Stimulated activated CD4-positive, alpha-beta T cell treated with anti-CD3 and anti-CD28 coated beads, TNF-alpha, amount 100 ng/mL, for 24 hours (primary cell): ENCODE results near the gene CCDC188.
"Not testable (repeated sequence)": the region's sequence is repeated elsewhere in the genome, so short reads cannot be mapped to it uniquely, and the experiment has no call there.

Source experiments
- DNase-seq, 3 experiments: peaks; one replicate each; pipeline ENCODE4 v3.0.0-alpha.2; 2020; ENCODE audit warnings: low read depth in 3 of 3

The CCDC188 gene

GRCh38 chr22:20170170-20170569 lies 19.3 kb upstream of the CCDC188 start:
- DNase-seq, result no peak

GRCh38 chr22:20169253-20169822 lies 18.5 kb upstream of the CCDC188 start:
- DNase-seq, result no peak

GRCh38 chr22:20167643-20168322 lies 16.9 kb upstream of the CCDC188 start:
- DNase-seq, result no peak

DNA sequence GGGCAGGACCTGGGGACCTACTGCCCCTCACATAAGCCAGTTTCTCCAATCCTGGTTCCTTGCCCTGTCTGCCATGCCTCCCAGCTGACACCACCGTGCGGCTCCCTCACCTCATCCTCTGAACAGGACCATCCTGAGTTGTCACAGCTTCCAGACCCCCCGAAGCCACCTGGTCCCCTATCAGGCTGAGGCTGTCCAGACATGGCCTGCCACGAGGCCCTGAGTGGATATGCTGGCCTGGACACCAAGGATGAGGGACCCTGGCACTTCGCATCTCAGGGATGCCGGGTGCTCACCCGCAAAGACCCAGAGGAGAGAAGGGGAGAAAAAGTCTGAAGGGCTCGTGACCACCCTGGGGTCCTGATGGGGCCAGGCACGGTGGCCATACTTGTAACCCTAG lies 15.8 kb upstream of the CCDC188 start:
- DNase-seq, result no peak

GRCh38 chr22:20165913-20166312 lies 15.1 kb upstream of the CCDC188 start:
- DNase-seq, result no peak

DNA sequence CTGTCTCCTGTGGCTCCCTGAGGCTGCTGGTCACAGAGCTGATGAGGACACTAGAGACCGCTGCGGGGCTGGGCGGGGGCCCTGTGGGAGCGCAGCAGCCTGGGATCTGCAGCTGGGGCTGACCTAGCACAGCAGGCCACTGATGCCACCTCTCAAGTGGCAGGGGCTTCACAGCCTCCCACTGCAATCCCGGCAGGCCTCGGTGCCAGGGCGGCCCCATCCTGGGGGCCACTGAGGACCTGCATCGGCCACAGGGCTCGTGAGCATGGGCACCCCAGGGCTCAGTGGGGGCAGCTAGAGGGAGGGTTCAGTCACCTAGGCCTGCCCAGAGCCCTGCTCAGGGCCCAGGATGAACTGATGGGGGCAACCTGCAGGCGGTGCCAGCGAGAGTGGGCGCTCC lies 14.6 kb upstream of the CCDC188 start:
- DNase-seq, result no peak

DNA sequence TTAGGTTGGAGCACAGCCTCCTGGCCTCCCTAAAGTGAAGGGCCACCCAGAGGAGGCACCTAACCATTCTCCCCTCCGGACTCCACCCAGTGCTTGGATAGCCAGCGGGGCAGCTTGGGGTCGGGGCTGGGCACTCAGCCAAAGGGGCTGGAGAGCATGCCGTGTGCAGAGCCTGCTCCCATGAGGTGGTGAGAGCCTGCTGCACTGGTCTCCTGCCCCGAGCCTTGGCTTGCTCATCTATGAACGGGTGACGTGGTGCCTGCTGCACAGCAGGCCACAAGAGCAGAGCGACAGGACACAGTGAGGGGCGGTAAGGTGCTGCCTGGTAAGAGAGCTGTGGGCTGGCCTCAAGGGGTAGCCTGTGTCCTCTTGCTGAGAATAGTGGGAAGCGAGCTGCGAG lies 14.0 kb upstream of the CCDC188 start:
- no peak for DNase-seq

DNA sequence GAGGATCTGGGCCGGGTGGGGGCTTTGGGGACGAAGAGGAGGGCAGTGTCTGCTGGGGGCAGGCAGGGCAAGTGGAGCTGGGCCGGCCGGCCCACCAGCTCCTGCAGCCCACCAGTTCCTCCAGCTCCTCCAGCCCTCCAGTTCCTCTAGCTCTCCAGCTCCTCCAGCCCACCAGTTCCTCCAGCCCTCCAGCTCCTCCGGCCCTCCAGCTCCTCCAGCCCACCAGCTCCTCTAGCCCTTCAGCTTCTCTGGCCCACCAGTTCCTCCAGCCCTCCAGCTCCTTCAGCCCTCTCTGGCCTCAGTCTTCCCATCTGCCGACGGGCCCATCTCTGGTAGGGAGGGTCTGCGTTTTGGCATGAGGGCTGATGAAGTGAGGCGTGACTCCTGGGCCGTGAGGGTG lies 9.2 kb upstream of the CCDC188 start:
- DNase-seq, result no peak

DNA sequence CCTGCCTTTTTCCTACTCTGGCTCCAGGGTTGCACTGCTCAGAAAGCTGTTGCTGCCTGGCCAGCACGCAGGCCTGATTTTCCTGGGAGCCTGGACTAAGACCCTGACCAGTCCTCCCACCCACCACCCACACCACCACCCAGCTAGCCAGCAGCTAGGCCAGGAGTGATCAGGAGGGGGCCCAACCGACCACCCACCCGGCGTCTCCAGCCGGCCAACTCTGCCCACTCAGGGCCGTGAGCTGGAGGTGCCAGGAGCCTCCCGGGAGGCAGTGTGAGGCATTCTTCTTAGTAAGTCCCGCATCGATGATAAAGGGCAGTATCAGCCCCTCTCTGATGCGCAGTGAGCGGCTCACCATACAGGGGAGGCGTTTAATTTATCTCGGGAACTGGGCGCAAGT lies 8.7 kb upstream of the CCDC188 start:
- DNase-seq, result not testable (repeated sequence)

- DNase-seq, result no peak
These were observed 8.2 kb upstream of the CCDC188 start for GRCh38 chr22:20159076-20159475.

- DNase-seq, result no peak
These were observed 7.7 kb upstream of the CCDC188 start for GRCh38 chr22:20158391-20159036.

GRCh38 chr22:20157430-20158183 lies 6.8 kb upstream of the CCDC188 start:
- no peak for DNase-seq

DNA sequence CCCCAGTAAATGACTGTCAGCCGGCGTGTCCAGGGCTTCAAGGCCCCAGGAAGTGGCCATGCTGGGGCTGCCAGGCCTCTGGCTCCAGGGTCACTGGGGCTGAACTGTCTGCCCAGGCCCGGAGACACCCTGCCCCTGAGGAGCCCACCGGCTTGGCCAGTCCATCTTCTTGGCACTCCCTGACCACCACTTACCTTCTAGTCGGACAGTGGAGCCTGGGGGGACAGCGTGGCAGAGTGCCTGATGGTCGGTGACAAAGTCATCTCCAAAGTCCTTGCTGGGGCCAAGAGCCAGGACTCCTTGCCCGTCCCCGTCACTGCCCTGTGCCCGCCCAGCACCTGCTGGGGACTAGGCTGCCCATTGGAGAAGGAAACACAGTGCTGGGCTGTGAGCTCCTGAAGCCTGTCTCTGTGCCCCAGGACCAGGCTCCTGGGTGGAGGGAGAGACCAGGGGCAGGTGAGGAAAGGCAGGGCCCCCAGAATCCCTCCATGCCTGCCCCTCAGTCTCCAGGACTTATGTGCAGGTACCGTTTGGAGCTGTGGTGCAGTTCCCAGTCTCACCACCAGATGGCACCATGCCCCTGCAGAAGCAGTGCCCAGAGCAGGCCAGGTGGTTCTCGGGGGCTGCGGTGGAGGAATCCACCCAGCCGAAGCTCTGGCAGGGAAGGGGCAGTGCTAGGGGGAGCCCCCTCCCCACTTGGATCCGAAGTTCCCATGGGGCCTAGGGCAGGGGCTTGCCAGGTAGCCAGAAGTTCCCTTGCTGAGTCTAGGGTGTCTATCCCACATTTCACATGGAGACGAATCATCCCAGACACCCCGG lies 6.0 kb upstream of the CCDC188 start:
- DNase-seq, result peak; percentile 80 to 88 (median 81)

DNA sequence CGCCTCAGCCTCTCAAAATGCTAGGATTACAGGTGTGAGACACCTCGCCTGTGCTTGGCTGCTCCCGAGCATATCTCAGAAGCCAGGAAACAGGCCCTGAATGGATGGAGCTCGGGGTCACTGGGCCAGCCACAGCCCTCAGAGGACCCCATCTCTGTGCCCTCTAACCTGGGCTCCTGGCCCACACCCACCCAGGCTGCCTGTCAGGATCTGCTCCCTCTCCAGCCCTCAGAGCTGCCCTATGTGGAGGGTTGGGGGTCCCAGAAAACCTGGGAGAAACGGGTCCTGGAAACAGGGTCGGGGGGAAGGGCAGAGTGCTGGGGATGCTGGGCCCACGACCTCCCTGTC lies 5.2 kb upstream of the CCDC188 start:
- DNase-seq, result no peak

GRCh38 chr22:20155330-20156041 lies 4.6 kb upstream of the CCDC188 start:
- DNase-seq, result no peak

- DNase-seq, result no peak
These were observed 3.8 kb upstream of the CCDC188 start for GRCh38 chr22:20154602-20155187.

DNA sequence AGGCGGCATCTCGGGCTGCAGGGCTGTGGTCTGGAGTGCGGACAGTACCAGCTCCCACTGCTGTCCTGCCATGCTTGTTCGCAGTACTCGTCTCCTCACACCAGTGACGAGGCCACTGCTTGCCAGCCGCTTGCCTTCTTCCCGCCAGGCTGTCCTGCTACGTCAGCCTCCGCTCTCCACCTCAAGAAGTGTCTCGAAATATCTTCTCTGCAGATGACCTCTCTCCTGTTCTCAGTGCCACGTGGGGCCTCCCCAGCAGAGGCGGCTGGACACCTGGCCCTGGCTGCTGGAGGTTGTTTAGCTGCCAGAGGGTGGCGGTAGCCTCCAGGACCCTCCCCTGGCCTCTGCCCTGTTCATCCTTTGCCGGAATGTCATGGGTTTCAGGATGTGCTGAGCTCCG lies 3.1 kb upstream of the CCDC188 start:
- DNase-seq, result no peak

- DNase-seq, result no peak
These were observed 1.6 kb upstream of the CCDC188 start for GRCh38 chr22:20152464-20152890.

GRCh38 chr22:20151276-20151588 lies 377 bp upstream of the CCDC188 start:
- DNase-seq, result no peak

DNA sequence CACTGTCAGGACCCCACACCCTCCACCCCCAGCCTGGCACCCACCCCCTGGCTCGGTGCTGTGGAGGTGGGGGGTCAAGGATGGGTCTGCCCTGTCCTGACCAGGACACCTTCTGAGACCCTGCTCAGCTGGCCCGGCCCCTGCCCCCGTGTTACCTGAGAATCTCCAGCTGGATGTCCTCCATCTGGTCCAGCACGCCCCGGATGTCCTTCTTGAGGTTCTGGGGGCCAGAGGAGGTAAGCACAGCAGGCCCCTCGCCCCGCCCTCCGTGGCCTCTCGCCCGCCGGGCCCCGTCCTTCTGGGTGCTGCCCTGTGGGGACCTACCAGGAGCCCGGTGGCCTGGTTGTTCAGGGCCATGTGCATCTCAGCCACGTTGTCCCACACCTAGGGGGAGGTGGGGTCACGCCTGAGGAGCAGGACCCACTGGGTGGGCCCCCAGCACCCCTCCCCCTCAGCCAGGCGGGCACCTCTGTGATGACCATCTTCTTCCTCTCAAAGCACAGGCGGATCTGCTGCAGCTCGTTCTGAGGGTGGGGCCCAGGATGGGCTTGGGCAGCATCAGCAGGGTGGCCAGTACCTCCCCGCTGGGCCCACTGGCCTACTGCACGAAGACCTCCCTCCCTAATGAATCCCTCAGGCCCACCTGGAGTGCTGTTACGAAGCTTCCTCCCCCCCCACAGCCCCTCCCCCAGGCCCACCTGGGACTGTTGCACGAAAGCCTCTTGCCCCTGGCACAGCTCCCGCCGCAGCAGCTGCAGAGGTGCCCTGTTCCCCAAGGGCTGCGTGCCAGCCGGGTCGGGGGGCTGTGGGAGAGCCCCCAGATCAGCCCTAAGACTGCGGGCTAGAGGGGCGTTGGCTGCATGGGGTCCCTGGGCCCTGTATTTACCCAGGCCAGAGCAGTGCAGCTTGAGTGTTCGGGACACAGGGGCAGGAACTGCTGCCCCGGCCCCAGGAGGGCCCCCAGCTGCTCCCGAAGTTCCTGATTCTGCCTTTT lies 1.3 kb downstream of the CCDC188 start:
- no peak for DNase-seq
